Islet of Langerhans (tissue), 1 donor: ENCODE measurements around the gene WDR17.

Experiments used
- FAIRE-seq: peaks from one replicate; lab custom pipeline; 2011; peaks lifted over from hg19 to GRCh38; lab: Jason Lieb, UNC

Gene WDR17

DNA sequence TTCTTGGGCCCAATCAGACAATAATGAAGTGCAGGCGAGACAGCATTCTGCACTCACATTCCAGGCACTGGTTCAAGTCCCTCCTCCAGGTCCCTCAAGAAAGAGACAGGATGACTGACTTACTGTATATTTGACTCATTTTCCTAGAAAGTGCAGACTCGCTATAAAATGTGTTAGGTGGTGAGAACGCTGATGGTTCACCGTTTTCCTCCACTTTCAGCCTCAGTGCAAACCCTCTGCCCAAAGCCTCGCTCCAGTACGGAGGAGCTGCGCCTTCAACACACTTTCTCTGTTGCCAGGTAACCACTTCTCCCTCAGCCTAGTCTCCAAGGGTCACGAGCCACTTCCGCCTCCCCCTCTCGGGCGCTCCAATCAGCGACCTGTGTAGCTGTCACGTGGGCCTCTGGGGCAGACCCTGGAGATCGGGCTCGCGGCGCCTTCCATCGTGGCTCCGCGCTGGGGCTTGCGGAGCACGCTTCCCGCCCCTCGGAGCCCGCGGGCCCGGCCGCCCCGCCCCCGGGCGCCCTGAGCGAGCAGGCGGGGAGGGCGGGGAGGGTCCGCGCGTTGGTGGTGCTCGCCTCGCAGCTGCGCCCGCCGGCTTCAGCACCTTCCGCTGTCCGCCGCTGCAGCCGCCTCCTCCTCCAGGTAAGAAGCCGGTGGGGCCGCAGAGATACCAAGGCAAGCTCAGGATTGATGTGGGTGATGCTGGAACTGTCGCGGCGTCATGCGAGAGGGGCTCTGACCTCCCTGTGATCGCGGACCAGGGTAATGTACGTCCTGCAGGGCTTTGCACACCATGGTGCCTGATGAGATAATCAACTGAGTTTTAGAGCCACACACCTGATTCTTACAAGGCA, at the start of gene WDR17:
Gene WDR17 (plus strand): TSS at position 407 of the 857 bp plus-strand sequence. CDS start 45,740 bp downstream, outside the sequence.
- FAIRE-seq = peak; percentile 97

GRCh38 chr4:176016601-176017000, 49.0 kb upstream of the WDR17 start:
- FAIRE-seq = no peak

DNA sequence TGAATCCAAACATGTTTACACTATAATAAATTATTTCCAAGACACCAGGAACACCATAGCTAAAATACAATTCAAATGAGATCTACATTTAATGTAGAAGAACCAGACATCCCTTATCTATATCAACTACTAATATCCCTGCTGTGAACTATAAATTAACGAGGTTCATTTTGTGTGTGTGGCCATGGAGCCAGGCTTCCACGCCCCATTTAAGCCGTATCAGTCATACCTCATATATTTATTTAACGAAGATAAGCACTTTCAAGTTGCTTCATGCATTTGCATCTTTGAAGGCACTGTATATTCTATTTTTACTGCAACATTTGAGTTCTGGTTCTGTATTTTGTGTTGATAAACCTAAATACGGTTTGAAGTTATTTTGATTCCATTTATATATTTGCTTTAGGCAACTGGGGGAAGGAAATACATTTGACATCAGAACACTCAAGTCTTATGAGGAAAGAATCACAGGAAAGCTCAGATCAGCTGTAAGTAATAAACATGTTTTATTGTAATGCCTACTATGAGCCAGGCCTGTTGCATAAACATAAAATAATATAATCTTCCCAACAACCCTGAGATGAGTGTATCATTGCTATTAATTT, 45.1 kb upstream of the WDR17 start:
- FAIRE-seq = no peak

- FAIRE-seq = no peak
These were observed 35.2 kb upstream of the WDR17 start for GRCh38 chr4:176030391-176030790.

GRCh38 chr4:176031922-176032321, 33.7 kb upstream of the WDR17 start:
- no peak for FAIRE-seq

DNA sequence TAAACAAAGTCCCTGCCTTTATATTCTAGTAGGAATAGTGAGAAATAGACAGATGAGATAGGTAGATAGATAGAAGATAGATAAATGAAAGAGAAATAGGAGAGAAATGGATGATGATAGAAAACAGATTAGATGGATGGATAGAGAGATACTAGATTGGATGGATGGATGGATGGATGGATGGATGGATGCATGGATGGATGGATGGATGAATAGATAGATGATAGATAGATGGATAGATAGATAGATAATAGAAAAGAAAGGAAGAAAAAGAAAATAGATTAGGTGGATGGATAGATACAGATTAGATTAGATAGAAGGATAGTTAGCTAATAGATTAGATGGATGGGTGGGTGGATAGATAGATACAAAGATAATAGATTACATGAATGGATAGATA, 33.2 kb upstream of the WDR17 start:
- FAIRE-seq = no peak

GRCh38 chr4:176034499-176034898, 31.1 kb upstream of the WDR17 start:
- FAIRE-seq = peak; percentile 97

- no peak for FAIRE-seq
These were observed 30.7 kb upstream of the WDR17 start for GRCh38 chr4:176034936-176035335.

DNA sequence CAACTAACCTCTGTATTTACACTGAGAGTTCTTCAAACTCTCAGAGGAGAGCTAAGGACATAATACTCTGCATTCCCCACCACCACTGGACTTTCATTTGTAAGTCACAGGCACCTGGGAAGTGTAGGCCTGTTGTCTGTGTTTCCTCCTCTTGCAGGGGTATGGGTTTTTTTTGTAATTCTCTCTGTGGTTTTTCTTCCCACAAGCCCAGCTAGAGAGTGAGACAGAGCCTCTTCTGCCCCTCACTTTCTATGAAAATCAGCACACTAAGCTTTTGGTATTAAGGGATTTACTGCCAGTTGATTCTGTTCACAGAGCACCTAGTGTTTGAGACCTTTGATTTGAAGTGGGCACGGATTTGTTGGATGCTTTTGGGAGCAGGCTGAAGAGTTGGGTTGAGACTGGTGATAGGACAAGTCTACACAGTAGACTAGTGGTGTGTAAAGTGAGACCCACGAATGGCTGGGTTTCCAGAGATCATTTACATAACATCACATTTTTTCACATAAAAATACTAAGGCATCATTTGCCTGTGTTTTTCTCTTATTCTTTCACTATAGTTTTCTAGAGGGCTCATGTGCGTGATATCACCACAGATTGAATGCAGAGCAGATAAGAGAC, 28.9 kb upstream of the WDR17 start:
- no peak for FAIRE-seq

DNA sequence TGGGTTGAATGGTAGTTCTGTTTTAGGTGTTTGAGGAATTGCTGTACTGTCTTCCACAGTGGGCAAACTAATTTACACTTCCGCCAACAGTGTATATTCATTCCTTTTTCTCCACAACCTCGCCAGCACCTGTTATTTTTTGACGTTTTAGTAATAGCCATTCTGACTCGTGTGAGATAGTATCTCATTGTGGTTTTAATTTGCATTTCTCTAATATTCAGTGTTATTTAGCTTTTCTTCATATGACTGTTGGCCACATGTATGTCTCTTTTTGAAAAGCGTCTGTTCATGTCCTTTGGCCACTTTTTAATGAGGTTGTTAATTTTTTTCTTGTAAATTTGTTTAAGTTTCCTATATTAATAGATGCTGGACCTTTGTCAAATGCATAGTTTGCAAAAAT, 26.9 kb upstream of the WDR17 start:
- no peak for FAIRE-seq

- no peak for FAIRE-seq
These were observed 23.4 kb upstream of the WDR17 start for GRCh38 chr4:176042195-176042594.

GRCh38 chr4:176043838-176044588, 21.6 kb upstream of the WDR17 start:
- FAIRE-seq = no peak

GRCh38 chr4:176044589-176044951, 21.1 kb upstream of the WDR17 start:
- no peak for FAIRE-seq

DNA sequence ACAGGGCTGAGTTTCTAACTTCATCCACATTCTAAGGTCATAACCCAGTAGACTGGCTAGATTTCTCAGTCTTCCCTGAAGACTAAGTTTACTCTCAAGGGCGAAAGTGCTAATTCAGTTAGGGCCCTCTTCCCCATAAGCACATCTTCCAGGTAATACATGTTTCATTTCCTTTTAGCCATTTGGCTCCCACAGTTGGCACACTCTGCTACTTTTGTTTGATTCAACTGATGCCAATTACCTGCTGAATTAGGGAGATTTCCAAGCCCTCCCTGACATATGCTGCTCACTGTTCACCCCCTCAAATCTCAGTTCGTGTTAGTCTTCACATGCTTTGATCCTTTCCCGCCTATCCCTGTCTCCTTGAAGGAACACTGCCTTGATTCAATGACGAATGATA, 17.0 kb upstream of the WDR17 start:
- FAIRE-seq = no peak

DNA sequence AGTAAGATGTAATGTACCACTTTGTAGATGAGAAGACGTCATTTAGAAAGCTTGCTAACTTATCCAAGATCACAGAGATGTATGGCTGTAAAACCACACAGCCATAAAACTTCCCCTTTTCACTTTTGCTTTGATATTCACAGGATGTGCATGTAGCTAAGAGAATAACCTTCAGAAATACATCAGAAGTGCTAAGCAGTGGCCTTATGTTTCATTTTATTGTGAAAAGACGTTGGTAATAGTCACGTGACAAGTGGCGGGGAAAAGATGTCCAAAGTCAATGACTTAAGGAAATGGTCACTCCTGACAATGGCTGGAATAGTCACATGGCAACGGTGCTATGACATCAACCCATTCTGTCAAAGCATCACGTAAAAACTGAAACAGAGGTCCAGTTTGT, 12.9 kb upstream of the WDR17 start:
- no peak for FAIRE-seq

- no peak for FAIRE-seq
These were observed 11.9 kb upstream of the WDR17 start for GRCh38 chr4:176053785-176054184.

DNA sequence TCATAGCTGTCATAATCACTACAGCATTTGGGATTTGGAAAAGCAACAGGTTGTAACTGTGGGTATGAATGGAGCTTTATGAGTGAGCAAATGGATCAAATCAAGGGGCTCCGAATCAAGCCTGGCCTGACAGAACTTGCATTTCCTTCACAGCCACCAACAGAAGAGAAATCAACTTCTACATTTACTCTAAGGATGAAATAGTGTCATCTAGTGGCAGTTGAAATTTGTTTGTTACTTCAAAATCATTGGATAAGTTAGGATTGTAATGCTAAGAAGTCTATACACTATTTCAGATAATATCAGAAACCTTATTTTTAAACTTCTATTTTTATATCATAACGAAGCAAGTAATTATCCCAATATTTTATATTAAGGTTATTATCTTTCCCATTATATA, 10.7 kb upstream of the WDR17 start:
- no peak for FAIRE-seq

GRCh38 chr4:176063718-176064117, 1.9 kb upstream of the WDR17 start:
- FAIRE-seq = no peak

GRCh38 chr4:176064539-176064938, 1.1 kb upstream of the WDR17 start:
- no peak for FAIRE-seq

DNA sequence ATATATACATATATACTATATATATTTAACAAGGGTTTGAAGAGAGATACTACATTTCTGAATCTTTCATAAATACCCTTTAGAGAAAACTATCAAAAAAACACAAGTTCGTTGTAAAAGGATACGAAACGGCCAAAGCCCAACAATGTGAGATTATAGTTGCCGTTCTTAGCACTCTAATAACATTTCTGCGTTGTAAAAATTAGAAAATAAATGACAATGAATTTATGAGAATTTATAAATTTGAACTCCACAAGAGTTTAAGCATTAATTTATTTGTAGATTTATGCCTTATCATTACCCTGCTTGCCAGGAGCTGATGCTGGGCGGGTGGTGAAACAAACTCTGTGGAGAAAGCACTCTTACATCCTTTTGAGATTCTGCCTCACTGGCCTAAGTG, 1.1 kb downstream of the WDR17 start:
- FAIRE-seq = peak; percentile 24

DNA sequence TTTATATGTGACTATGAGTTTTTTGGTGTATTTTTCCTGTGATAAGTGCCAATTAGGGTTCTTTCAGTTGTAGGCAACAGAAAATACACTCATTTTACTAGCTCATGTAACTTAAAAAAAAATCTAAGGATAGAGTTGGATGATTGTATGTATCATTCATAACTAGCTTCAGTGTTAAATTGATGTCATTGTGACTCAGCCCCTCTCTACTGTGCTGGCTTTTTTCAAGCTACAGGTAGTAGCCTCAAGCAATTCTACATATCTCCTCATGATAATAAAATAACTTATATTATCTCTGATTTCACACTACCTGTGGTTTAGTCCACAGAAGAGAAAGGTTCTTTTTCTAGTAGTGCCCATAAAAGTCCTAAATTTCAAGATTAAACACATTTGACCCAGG, 11.9 kb downstream of the WDR17 start:
- FAIRE-seq = no peak

GRCh38 chr4:176084769-176085168, 19.1 kb downstream of the WDR17 start:
- no peak for FAIRE-seq

GRCh38 chr4:176090115-176090514, 24.5 kb downstream of the WDR17 start:
- no peak for FAIRE-seq
